CD4-positive, alpha-beta T cell treated with Interleukin-1 beta for 1 hour (primary cell): Measurements from ENCODE around the gene ABCB7.
"Not testable (repeated sequence)": the region's sequence is repeated elsewhere in the genome, so short reads cannot be mapped to it uniquely, and the experiment has no call there.

ENCODE experiments used
- DNase-seq, 2 donors: peaks; one replicate each; pipeline ENCODE4 v3.0.0-alpha.2; 2020 to 2022

Gene ABCB7

DNA sequence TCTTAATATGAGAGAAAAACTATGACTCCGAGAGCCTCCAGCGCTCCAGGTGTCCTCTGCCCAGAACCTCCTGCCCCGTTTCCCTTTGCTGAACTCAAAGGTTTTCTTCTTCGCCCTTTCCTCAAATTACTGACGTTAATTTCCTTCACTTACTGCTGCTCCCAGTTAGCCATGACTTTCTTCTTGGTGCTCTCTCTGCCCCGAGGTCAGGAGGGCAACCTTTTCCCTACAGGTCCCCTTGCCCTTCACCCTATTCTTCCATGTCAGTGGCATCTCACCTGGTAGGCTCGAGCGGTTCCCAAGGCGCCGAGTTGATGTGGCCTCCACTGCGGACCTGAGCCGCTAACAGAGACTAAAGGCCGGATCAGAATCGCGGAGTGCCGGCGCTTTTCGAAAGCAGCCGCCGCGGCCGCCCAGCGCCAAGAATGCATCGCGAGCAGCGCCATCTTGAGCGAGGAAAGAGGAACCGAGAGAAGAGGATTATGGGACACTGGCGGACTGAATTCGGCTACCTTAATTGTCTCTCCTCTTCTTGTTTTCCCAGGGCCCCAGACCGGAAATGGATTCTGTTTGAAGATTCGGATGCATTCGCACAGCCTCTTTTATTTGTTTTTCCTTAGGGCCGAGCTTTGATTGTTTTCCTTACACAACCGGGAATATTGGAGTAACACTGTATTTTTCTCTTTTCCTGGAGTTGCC lies at the start of gene ABCB7:
Gene ABCB7, minus strand, starts transcription at position 457 of the 699 bp plus-strand sequence. Its CDS starts 11 bp downstream, at position 446.
- DNase-seq: peak; percentile 61 to 67

- not testable (repeated sequence) for DNase-seq
These were observed 32.5 kb upstream of the ABCB7 start for GRCh38 chrX:75188415-75189206.

GRCh38 chrX:75181721-75182120 lies 25.6 kb upstream of the ABCB7 start:
- DNase-seq: no peak

- DNase-seq: not testable (repeated sequence)
These were observed 23.6 kb upstream of the ABCB7 start for GRCh38 chrX:75179536-75180293.

DNA sequence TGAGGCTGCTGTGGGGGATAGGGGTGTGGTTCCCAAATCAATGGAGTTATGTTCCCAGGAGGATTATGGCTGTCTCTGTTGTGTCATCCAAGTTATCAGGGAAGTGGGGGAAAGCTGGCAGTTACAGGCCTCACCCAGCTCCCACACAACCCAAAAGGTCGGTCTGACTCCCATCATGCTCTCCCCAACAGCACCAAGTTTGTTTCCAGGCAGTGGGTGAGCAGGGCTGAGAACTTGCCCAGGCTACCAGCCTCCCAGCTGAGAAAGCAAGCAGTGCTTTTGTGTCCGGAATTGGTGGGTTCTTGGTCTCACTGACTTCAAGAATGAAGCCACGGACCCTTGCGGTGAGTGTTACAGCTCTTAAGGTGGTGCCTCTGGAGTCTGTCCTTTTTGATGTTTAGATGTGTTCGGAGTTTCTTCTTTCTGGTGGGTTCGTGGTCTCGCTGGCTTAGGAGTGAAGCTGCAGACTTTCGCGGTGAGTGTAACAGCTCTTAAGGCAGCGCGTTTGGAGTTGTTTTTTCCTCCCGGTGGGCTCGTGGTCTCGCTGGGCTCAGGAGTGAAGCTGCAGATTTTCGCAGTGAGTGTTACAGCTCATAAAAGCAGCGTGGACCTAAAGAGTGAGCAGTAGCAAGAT lies 16.3 kb upstream of the ABCB7 start:
- DNase-seq: not testable (repeated sequence)

GRCh38 chrX:75158054-75158453 lies 2.0 kb upstream of the ABCB7 start:
- no peak for DNase-seq

GRCh38 chrX:75156531-75156945 lies 455 bp upstream of the ABCB7 start:
- DNase-seq: peak in 1 of 2 donors; percentile 5

GRCh38 chrX:75155447-75155826 lies 646 bp downstream of the ABCB7 start:
- DNase-seq: peak in 1 of 2 donors; percentile 0

GRCh38 chrX:75154871-75155270 lies 1.2 kb downstream of the ABCB7 start:
- no peak for DNase-seq

DNA sequence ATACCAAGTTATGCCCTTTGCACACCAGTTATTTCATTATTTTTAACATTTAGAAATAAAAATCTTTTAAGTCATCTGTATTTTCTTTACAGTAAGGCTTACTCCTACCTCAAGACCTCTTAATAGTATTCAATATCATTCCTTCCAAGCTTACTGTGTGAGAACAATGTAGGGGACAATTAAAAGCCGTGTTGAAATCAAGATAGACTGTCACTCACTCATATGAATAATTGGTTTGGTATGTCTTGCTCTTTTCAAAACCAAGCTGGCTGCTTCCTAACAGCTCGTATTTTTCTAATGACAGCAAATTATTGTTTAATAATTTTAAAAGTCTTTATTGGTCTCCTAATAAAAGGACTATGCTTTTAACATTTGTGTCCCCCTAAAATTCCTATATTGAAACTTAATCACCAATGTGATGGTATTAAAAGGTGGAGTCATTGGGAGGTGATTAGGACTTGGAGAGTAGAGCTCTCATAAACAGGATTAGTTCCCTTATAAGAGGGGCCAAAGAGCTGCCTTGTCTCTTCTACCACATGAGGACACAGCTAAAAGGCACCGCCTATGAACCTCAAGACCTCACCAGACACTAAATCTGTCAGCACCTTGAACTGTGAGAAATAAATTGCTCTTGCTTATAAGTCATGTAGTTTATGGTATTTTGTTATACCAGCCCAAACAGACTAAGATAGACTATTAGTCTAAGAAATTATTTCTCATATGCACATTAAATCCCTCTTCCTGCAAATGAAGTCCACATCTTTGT lies 4.1 kb downstream of the ABCB7 start:
- no peak for DNase-seq

- no peak for DNase-seq
These were observed 6.4 kb downstream of the ABCB7 start for GRCh38 chrX:75149654-75150053.

GRCh38 chrX:75132672-75133071 lies 23.4 kb downstream of the ABCB7 start:
- no peak for DNase-seq

DNA sequence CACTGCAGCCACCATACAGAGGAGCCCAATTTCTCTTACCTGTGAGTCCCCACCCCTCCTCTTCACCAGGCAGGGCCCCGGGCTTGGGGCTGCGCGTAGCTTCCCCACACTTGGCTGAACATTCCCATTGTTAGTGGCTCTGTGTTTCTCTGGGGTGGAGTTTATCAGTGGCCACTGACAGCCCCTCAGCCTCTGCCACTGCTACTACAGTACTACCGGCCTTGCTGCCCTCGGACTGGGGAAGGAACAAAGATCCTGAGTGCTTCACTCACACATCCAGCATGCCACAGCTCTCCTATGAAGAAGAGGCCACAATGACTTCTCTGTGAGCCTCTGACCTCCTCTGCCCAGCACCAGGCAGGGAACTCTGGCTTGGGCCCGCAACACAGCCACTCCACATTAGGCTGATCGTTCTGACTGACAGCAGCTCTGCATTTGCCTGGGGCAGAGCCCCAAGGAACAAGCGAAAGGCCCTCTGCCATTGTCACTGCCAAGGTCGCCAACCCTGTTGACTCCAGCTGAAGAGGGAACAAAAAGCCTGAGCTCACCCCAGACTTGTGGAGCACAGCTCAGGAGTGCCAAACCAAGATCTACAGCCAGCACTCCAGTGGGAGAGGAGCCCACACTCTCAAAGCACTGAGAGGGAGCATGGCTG lies 24.0 kb downstream of the ABCB7 start:
- DNase-seq: no peak

GRCh38 chrX:75129069-75129468 lies 27.0 kb downstream of the ABCB7 start:
- not testable (repeated sequence) for DNase-seq

DNA sequence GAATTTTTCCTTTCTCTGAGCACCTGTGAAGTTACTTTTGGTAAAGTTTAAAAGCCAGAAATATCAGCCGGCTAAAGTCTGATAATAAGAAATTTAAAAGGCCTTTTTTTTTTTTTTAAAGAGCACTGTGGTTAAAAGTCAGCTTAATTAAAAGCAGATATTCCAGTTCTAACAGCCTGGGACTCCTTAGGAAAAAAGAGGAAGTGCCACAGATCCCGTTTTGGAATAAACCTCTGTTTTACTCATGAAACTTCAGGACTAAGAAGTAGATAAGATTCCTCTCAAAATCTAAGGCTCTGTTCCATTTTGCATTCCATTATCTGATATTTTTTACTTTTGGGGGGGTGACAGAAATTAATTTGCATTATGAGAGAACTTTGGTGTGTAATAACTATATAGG lies 37.8 kb downstream of the ABCB7 start:
- DNase-seq: no peak

DNA sequence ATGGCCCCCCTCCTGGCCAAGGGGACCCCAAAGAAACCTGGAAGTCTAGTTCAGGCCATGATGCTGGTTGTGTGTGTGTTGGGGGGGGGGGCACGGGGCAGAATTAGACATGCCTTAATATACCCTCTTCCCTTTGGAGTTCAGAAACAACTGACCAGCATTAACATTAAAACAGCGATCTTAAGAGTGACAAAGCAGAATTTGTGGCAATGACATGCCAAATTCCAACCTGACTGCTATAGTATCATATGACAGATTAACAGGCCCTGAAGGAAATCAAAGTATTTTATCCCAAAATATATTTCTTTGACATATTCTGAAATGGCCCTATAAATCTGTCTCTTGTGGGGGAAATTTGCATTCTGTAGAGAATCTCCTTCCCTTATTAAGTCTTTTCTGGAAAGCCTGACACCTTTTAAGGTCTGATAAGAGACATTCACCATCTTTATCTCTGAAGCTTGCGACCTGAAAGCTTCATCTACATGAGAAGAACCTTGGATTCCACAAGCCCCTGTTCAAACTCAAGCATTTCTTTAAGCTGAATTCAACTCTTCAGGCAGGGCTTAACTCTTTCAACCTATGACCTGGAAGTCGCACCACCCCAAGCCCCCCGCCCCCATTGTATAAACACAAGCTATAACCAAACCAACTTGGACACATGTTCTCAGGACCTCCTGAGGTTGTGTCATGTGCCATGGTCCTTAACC lies 40.2 kb downstream of the ABCB7 start:
- no peak for DNase-seq

DNA sequence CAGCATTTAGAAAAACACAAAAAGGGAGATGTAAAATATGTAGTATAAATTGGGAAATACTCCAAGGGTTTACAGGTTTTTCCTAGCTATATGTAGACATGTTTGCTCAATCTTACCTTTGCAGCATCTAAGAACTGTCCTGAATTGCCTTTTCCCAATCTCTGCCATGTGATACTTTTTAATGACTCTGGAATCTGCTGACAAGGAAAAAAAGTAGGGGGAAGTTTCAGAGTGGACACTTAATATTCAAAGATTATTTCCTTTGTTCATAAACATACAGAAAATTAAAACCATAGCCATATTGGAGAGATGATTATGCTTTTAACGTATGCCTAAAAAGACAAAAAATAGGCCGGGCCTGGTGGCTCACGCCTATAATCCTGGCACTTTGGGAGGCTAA lies 41.4 kb downstream of the ABCB7 start:
- no peak for DNase-seq

DNA sequence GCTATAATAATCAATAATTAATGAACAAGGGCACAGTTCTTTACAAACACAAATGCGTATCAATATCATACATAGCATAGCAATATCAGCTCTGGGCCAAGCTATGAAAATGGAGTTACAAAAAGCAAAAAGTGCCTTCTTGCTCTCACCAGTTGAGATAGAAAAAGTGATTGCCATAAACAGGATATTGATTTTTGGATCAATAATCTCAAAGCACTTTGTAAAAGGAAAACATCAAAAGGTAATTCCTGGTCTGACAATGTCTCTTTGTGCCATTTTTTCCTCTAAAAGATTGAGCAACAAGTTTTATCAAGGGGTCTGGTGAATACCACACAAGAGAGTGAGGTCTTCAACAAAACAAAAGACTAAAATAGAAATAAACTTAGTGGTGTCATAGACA lies 42.4 kb downstream of the ABCB7 start:
- no peak for DNase-seq

- DNase-seq: no peak
These were observed 48.1 kb downstream of the ABCB7 start for GRCh38 chrX:75107863-75108509.

DNA sequence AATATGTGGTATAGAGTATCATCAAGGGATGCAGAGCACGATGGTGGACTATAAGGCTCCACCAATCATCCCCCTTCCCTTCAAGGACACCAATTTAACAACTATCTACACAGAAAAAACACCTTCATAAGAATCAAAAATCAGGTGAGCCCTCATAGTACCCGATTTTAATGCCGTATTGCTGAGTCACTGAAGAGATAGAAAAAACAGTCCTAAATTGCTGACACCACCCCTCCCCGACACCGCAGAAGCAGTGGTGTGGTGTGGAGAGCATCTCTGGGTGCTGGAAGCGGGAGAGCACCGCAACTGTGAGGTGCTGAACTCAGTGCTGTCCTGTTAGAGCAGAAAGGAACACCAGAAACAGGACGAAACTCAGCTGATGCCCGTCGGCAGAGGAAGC lies 49.3 kb downstream of the ABCB7 start:
- no peak for DNase-seq
